Measurements from ENCODE around the gene ACAN. TPM values are rescaled to one million over a fixed set of nuclear protein-coding genes. Genes with fewer than 3 reads are reported as not detected.

ACAN gene
- polyA plus RNA-seq, 3 donors: 2.3 to 3.0 (median 2.7) TPM

Other genes starting within 250 kb of the ACAN start
- 1 to 10 TPM; 5.9 to 7.5 (median 6.8) TPM for gene AEN, start 182.1 kb upstream of the ACAN start, polyA plus RNA-seq (ENCODE audit: insufficient read length in 3 of 3)
- 1 to 10 TPM in 2 of 3 donors, under 1 TPM in 1; 0.90 to 1.6 (median 1.4) TPM for gene ISG20, start 164.4 kb upstream of the ACAN start, polyA plus RNA-seq (ENCODE audit: insufficient read length in 3 of 3)
- 1 to 10 TPM; 3.5 to 6.0 (median 5.4) TPM for gene HAPLN3, start 92.1 kb downstream of the ACAN start, polyA plus RNA-seq (ENCODE audit: insufficient read length in 3 of 3)
- gene MFGE8, start 109.9 kb downstream of the ACAN start, polyA plus RNA-seq (ENCODE audit: insufficient read length in 3 of 3): 100 to 1,000 TPM in 2 of 3 donors, 10 to 100 TPM in 1; 90.8 to 130 (median 110) TPM